RPMI7951 (cell line): Measurements from ENCODE around the gene ANKRD40CL. TPM values are rescaled to one million over a fixed set of nuclear protein-coding genes. Genes with fewer than 3 reads are reported as not detected.
"Not testable (repeated sequence)": the region's sequence is repeated elsewhere in the genome, so short reads cannot be mapped to it uniquely, and the experiment has no call there.

ENCODE experiments used
- DNase-seq: peaks from one replicate; pipeline ENCODE4 v3.0.0-alpha.2; 2012; ENCODE audit warnings: low read depth
- total RNA-seq: library from RNA; depleted of rRNA; stranded (reverse); fragments of >200 nt; shearing (Covaris generic); gene quantifications from 2 replicates; pipeline ENCODE4 v1.2.3, GENCODE V29; 2014

ANKRD40CL gene
- total RNA-seq, 1 experiment from 2014 or later, result not detected

GRCh38 chr17:50762177-50762576 lies 5.1 kb downstream of the ANKRD40CL start:
- no peak for DNase-seq

DNA sequence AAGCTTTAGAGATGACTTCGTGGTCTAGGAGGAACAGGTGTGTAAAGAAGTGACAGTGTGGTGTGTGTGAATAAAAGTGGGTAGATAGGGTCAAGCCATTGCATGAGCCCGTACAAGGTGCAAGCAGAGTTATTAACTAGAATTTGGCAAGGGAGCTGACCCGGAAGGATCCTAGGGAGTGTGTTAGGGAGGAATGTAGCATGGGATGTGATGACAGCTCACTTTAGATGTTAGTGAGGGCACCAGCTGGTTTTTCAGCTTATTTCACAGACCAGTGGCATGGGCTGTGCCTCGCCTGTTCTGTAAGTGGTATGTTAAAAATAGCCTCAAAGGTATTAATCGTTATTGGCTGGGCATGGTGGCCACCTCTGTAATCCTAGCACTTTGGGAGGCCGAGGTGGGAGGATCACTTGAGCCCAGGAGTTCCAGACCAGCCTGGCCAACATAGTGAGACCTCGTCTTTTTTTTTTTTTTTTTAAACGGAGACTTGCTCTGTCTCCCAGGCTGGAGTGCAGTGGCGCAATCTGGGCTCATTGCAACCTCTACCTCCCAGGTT lies 8.3 kb downstream of the ANKRD40CL start:
- DNase-seq, result no peak

DNA sequence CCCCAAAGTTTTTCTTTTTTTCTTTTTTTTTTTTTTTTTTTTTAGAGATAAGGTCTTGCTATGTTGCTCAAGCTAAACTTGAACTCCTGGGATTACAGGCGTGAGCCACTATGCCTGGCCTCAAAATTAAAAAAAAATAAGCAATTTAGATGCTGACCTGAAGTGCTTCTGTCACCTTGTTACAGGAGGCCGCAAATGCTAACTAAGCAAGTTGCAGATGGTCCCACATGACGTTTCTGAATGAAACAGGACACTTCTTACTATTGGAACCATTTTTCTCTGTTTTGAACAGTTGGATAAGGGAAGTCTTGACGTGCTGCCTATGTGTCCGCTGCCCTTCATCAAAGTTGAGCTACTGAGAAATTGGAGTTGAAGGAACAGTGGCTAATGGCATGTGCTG lies 8.8 kb downstream of the ANKRD40CL start:
- no peak for DNase-seq

DNA sequence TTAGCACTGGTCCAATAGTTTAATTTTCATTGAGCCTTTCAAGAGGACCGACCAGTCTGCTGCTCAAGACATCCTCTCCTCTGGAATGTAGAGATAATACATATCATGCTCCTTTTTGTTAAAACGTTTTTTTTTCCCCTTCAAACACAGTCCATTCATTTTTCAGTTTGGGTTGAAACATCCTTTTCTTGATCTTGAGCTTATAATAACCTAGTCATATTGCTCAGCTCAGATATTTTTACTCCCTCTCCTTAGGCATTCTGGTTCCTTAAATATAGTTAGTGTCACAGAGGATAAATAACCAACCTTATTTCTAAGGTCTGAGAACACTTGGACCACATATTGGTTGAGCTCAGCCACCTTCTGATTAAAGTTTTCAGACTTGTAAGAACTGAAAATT lies 12.8 kb downstream of the ANKRD40CL start:
- no peak for DNase-seq

- DNase-seq, result no peak
Measured at GRCh38 chr17:50749245-50749644, 18.1 kb downstream of the ANKRD40CL start.

DNA sequence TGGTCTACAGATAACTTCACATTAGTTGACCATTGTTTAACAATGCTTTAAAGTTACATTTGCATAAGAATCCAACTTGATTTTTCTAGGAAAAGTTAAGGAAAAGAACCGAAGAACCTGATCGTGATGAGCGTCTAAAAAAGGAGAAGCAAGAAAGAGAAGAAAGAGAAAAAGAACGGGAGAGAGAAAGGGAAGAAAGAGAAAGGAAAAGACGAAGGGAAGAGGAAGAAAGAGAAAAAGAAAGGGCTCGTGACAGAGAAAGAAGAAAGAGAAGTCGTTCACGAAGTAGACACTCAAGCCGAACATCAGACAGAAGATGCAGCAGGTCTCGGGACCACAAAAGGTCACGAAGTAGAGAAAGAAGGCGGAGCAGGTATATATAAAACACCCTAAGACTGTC lies 21.7 kb downstream of the ANKRD40CL start:
- no peak for DNase-seq

GRCh38 chr17:50739098-50739497 lies 28.2 kb downstream of the ANKRD40CL start:
- no peak for DNase-seq

DNA sequence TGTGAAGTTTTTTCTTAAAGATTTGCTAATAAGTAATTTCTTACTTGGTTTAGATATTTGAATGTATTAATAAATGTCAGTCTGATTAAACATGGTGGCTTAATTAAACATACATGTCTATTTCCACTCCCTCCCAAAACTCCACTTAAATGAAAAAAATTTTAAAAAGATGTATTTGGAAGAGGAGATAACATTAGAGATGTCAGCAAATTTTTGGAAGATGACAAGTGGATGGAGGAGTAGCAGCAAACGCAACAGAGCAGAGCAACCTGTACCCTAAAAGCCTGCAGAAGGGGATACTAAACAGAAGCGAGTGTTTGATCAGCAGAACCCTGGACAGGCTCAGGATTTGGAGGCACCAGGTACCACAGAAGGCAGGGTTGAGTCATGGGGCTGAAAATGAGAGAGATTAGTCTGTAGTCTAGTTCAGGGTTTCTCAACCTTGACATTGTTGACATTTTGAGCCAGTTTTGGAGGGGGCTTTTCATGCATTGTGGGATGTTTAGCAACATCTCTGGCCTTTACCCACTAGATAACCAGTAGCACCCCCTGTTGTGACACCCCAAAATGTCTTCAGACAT lies 30.1 kb downstream of the ANKRD40CL start:
- no peak for DNase-seq

DNA sequence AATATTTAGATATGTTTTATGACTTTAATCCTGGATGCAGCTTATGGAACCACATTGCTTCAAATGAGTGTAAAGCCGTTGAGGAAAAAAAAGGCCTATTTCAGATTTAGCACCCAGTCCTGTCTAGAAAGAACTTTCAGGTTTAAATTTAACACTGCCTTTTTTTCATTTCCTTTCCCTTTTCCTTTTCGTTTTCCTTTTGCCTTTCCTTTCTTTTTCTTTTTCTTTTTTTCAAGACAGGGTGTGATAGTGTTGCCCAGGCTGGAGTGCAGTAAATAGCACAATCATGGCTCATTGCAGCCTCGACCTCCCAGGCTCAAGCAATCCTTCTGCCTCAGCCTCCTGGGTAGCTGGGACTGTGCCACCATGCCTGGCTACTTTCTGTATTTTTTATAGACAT lies 32.0 kb downstream of the ANKRD40CL start:
- no peak for DNase-seq

DNA sequence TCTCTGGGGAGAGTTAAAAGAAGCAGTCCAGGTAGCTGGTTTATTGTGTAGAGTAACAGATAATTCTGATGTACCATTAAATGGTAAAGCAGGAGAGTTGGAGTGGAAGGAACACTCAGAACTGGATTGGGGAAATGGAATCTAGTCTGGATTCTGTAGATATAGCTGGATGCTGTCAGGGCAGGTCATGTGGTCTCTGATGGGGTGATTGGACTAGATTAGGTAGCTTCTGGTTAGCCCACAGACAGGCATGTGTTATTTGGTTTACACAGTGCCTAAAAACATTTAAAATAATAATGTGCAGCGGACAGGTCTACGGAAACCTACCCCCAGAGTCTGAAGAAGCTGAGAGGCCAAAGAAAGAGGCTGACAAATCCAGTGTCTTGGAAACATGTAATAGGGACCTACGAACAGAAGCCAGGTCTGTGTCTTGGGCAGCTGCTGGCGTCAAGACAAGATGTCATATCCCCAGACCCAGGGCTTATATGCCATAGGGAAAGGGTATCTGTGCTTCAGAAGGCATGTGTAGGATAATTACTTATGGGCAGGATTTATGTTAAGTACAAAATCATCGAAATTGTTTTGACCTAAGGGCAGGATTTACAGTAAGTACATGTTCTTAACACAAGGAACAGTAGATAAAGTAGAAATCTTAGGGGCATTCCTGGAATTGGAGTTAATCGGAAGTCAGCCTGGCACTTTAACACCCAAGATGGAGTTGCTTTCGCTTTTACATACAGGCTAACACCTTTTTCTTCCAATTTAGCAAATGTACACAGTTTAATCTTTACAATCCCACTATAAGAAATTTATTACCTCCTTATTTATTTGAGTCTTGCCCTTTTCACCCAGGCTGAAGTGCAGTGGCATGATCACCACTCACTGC lies 35.5 kb downstream of the ANKRD40CL start:
- no peak for DNase-seq

DNA sequence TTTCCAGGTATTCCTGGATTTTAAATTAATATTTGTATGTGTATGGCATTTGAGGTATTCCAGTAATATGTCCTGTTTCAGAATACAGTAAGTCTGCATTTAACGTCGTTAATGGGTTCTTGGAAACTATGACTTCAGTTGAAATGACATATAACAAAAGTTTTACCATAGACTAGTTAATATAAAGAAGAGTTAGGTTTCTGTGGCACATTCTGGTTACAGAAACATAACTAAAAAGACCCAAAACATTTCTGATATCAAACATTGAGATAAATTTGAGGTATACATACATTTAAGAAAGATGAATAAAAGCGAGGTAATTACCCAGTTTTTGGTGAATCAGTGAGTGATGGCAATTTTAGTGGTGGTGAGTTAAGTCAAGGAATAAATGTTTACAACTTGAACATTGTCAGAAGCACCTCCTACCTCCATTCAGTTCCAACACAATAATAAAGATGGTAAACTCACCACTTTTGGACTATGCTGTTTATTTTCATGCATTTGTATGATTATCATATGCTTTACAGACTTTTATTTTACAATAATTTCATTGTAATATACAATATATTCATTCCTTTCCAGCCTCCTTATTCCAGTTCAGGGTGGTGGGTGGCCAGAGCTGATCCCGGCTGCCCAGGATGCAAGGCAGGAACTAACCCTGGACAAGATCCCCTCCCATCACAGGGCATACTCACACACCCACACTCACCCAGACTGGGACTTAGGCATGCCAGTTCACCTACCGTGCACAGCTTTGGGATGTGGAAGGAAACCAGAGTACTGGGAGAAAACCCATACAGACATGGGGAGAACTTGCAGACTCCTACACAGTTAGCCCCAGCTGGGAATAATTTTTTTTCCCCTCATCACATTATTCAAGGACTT lies 38.2 kb downstream of the ANKRD40CL start:
- DNase-seq, result no peak

GRCh38 chr17:50728112-50728429 lies 39.2 kb downstream of the ANKRD40CL start:
- DNase-seq, result no peak

DNA sequence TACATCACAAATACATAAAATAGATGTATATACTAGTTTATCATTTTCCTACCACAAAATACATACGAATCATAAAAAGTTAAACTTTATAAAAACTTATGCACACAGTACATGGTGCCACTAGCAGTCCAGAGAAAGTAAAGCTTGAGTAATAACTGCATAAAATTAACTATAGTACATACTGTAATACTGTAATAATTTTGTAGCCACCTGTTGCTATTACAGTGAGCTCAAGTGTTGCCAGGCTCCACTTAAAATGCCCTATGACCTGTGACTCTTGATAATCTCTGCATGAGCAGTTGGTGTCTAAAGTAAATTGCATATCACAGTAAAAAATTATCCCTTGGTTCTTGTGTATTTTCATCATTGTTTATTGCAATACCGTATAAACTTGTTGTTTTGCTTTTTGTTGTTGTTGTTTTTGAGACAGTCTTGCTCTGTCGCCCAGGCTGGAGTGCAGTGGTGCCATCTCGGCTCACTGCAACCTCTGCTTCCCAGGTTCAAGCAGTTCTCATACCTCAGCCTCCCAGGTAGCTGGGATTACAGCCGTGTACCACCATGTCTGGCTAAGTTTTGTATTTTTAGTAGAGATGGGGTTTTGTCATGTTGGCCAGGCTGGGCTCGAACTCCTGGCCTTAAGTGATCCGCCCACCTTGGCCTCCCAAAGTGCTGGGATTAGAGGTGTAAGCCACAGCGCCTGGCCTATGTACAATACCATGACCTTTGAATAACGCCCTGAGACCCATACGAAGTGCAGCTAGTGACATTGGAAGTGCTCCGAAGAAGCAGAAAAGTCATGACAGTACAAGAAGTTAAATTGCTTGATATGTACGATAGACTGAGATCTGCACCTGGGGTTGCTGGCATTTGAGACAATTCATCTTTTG lies 41.3 kb downstream of the ANKRD40CL start:
- DNase-seq, result no peak

DNA sequence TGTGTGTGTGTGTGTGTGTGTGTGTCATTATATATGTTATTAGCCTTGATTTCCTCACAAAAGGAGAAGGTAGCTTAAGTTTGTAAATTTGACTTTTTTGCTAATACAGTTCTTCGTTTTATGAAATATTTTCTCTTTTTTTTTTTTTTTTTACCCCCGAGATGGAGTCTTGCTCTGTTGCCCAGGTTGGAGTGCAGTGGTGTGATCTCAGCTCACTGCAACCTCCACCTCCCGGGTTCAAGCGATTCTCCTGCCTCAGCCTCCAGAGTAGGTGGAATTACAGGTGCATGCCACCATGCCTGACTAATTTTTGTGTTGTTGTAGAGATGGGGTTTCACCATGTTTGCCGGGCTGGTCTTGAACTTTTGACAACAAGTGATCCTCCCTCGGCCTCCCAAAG lies 42.7 kb downstream of the ANKRD40CL start:
- DNase-seq, result not testable (repeated sequence)

DNA sequence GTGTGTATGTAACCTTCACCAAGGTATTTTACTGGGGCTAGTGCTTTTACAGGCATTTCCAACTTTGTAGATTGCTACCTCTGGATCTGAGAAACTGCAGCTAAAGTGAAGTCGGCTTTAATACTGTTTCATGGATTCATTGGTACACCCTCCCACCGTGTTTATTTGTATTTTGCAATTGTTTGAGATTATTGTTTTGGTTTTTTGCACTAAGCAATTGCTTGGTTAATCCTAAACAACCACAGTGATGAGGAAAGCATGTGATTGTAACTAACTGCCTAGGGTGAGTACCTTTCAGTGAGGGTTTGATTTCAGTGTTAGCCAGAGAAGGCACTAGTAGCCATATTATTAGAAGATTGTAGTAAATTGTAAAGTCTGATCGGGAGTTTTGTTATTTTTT lies 44.6 kb downstream of the ANKRD40CL start:
- DNase-seq, result no peak

DNA sequence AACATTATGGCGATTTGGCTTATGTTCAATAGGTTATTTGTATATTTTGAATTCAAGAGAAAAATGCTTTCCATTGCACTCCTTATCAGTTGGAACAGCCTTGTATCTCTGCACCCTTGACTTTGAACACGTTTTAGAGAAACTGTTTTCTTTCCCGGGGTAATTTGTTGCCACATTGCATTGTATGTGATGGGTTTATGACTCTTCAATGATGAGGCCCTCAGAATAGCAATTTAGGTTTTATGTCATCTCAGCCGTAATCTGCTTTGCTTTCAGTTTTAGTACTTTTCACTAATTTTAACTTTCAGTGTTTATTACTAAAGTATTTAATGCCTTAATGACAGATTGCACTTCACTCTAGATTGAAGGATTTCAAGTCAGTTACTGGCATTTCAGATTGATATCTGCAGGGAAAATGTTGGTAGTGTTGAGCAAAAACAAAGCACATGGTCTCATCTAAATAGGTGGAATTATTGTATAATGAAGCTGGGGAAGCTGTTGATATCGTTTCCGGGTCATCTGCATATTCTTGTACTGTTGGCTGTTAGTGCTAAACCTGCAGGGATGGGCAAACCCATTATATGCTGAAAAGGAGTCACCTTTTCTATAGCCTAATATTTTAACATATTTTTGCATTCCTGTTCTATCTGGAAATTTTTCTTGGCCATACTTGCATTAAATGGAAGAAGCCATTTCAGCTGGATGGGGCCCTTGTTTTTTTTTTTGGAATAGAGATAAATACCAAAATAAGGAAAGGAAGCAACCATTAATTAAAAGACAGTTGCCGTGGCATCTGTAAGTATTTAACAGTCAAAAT lies 45.9 kb downstream of the ANKRD40CL start:
- DNase-seq, result no peak

DNA sequence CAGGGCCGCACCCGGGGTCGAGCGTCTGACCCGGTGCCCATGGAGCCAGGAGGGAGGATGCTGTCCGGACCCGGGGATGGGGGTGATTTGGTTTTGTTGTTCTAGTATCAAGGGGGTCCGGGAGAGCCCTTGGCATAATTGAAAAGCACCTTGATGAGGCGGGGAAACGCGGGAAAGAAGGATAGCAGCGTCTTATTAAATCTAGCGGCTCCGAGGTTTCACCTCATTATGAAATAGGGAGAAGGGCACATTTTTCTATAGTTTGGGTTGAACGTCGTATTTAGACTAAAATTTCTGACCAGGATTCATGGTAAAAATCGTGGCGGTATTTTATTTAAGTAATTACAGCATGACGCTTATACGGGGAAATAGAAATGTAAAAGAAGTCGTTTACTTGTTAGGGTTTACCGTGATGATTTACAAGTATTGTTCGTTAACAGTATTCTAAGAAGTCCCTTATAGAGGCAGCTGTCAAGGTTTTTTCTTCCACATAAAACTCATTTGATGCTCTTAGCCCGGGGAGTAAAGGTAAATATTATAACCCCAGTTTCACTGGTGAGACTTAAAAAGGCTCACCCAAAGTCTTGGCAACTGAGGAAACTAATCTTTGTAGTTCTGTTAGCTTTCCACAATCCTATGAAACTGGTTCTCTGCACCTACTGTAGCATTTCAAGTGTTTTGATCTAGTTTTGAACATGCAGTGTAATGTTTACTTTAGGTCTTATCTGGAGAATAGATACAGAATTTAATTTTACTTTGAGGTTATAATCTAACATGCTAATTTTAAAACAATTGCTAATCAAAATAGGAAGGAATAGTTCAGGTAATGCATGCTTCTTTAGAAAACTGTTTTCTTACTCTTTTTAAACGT lies 47.2 kb downstream of the ANKRD40CL start:
- no peak for DNase-seq

DNA sequence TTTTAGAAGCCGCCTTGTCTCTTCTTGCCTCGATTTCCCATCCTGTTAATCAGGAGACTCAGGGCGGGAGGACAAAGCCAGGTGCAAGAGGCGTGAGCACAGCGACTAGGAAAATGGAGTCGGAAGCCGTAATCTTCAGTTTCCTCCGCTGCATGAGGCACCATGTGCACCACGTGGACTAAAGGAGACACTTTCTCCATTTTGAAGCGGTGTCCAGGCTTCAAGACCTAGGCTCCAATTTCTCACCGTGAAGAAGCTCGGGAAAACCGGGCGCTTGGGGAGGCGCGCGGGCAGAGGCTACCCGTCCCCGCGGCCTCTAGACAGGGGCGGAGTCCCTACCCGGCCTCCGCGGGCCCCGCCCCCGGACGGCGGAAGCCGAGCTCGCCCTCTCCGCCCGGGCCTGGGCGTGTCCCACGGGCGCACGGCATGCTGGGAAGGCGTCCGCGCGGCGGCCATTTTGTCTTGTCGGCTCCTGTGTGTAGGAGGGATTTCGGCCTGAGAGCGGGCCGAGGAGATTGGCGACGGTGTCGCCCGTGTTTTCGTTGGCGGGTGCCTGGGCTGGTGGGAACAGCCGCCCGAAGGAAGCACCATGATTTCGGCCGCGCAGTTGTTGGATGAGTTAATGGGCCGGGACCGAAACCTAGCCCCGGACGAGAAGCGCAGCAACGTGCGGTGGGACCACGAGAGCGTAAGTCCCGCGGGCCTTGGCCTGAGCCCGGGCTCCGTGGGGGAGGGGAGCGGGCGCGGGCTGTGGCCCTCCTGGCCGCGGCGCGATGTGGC lies 48.0 kb downstream of the ANKRD40CL start, which contains the start of gene LUC7L3:
Gene LUC7L3, plus strand, starts transcription at position 460 of the 780 bp plus-strand sequence. Its CDS starts 130 bp downstream, at position 590.
- DNase-seq, result peak; percentile 89
